ENCODE measurements around the gene C18orf32.

GRCh38 chr18:49527631-49528327, 40.7 kb upstream of the C18orf32 start:
- TF ChIP-seq, protein P1, sequence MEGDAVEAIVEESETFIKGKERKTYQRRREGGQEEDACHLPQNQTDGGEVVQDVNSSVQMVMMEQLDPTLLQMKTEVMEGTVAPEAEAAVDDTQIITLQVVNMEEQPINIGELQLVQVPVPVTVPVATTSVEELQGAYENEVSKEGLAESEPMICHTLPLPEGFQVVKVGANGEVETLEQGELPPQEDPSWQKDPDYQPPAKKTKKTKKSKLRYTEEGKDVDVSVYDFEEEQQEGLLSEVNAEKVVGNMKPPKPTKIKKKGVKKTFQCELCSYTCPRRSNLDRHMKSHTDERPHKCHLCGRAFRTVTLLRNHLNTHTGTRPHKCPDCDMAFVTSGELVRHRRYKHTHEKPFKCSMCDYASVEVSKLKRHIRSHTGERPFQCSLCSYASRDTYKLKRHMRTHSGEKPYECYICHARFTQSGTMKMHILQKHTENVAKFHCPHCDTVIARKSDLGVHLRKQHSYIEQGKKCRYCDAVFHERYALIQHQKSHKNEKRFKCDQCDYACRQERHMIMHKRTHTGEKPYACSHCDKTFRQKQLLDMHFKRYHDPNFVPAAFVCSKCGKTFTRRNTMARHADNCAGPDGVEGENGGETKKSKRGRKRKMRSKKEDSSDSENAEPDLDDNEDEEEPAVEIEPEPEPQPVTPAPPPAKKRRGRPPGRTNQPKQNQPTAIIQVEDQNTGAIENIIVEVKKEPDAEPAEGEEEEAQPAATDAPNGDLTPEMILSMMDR (IDR thresholded peaks at IDR 0.05; ENCODE audit: borderline replicate concordance, extremely low read depth, low read length, poor library complexity, severe bottlenecking): no peak
- TF ChIP-seq EZH2 (IDR thresholded peaks at IDR 0.05; ENCODE audit: borderline replicate concordance, low read depth, low read length, severe bottlenecking): no peak

Data from DND-41 (cell line).